Skin of body (tissue), 2 donors: ENCODE measurements around the gene FGD5. TPM values are rescaled to one million over a fixed set of nuclear protein-coding genes. Genes with fewer than 3 reads are reported as not detected.
A peak's percentile ranks its signal among the peaks of the same experiment; 100 is the strongest.
"Not testable (repeated sequence)": the region's sequence is repeated elsewhere in the genome, so short reads cannot be mapped to it uniquely, and the experiment has no call there.

Experiments
- DNase-seq: peaks from one replicate; lab custom pipeline; 2025; lab: John Stamatoyannopoulos, UW
- total RNA-seq: library from RNA; depleted of rRNA; stranded (reverse); fragments of >200 nt; gene quantifications from one replicate; pipeline ENCODE4 v1.2.3, GENCODE V29; 2014

The FGD5 gene
- total RNA-seq, 1 donor from 2014 or later = 14.9 TPM

GRCh38 chr3:14903501-14903900 is 84.7 kb downstream of the FGD5 start:
- not testable (repeated sequence) for DNase-seq

GRCh38 chr3:14905055-14905657 is 86.4 kb downstream of the FGD5 start:
- DNase-seq = no peak

- DNase-seq = no peak
These were observed 87.7 kb downstream of the FGD5 start for GRCh38 chr3:14906355-14906971.

- DNase-seq = no peak
These were observed 88.5 kb downstream of the FGD5 start for GRCh38 chr3:14907043-14907966.

- DNase-seq = no peak
These were observed 90.5 kb downstream of the FGD5 start for GRCh38 chr3:14909250-14909649.

- no peak for DNase-seq
These were observed 92.9 kb downstream of the FGD5 start for GRCh38 chr3:14911651-14912050.

- DNase-seq = no peak
These were observed 94.5 kb downstream of the FGD5 start for GRCh38 chr3:14913071-14913925.

- no peak for DNase-seq
These were observed 95.4 kb downstream of the FGD5 start for GRCh38 chr3:14913926-14914778.

GRCh38 chr3:14914779-14915117 is 96.0 kb downstream of the FGD5 start:
- no peak for DNase-seq

GRCh38 chr3:14915636-14916222 is 97.0 kb downstream of the FGD5 start:
- no peak for DNase-seq

GRCh38 chr3:14918356-14918860 is 99.6 kb downstream of the FGD5 start:
- no peak for DNase-seq

GRCh38 chr3:14920536-14920935 is 101.8 kb downstream of the FGD5 start:
- DNase-seq = no peak

GRCh38 chr3:14921034-14921616 is 102.4 kb downstream of the FGD5 start:
- peak; percentile 89 for DNase-seq

- no peak for DNase-seq
These were observed 103.3 kb downstream of the FGD5 start for GRCh38 chr3:14921811-14922705.

- no peak for DNase-seq
These were observed 104.1 kb downstream of the FGD5 start for GRCh38 chr3:14922863-14923262.

- no peak for DNase-seq
These were observed 104.7 kb downstream of the FGD5 start for GRCh38 chr3:14923476-14923875.

GRCh38 chr3:14925729-14926591 is 107.2 kb downstream of the FGD5 start:
- peak; percentile 42 for DNase-seq

GRCh38 chr3:14926592-14926991 is 107.8 kb downstream of the FGD5 start:
- DNase-seq = no peak
